Measurements from ENCODE around the gene REV3L.
"Not testable (repeated sequence)": the region's sequence is repeated elsewhere in the genome, so short reads cannot be mapped to it uniquely, and the experiment has no call there.

Gene REV3L

GRCh38 chr6:111490067-111490466 is 7.0 kb upstream of the REV3L start:
- DNase-seq (ENCODE audit: low read depth): no peak

GRCh38 chr6:111487661-111488060 is 4.6 kb upstream of the REV3L start:
- no peak for DNase-seq (ENCODE audit: low read depth)

- DNase-seq (ENCODE audit: low read depth): no peak
These were observed 3.9 kb upstream of the REV3L start for GRCh38 chr6:111486921-111487320.

GRCh38 chr6:111486475-111486874 is 3.5 kb upstream of the REV3L start:
- DNase-seq (ENCODE audit: low read depth): no peak

GRCh38 chr6:111485342-111485741 is 2.3 kb upstream of the REV3L start:
- no peak for DNase-seq (ENCODE audit: low read depth)

- DNase-seq (ENCODE audit: low read depth): no peak
These were observed 1.6 kb upstream of the REV3L start for GRCh38 chr6:111484633-111484930.

- DNase-seq (ENCODE audit: low read depth): peak; percentile 44
These were observed 966 bp upstream of the REV3L start for GRCh38 chr6:111483736-111484632.

- no peak for DNase-seq (ENCODE audit: low read depth)
These were observed 645 bp downstream of the REV3L start for GRCh38 chr6:111482188-111482958.

- DNase-seq (ENCODE audit: low read depth): no peak
These were observed 1.2 kb downstream of the REV3L start for GRCh38 chr6:111481836-111482187.

GRCh38 chr6:111480988-111481822 is 1.8 kb downstream of the REV3L start:
- DNase-seq (ENCODE audit: low read depth): no peak

- no peak for DNase-seq (ENCODE audit: low read depth)
These were observed 4.3 kb downstream of the REV3L start for GRCh38 chr6:111478749-111479148.

GRCh38 chr6:111478064-111478476 is 4.9 kb downstream of the REV3L start:
- no peak for DNase-seq (ENCODE audit: low read depth)

GRCh38 chr6:111477481-111477938 is 5.5 kb downstream of the REV3L start:
- no peak for DNase-seq (ENCODE audit: low read depth)

- DNase-seq (ENCODE audit: low read depth): not testable (repeated sequence)
These were observed 7.0 kb downstream of the REV3L start for GRCh38 chr6:111476061-111476460.

- no peak for DNase-seq (ENCODE audit: low read depth)
These were observed 8.2 kb downstream of the REV3L start for GRCh38 chr6:111474771-111475170.

GRCh38 chr6:111474106-111474505 is 8.9 kb downstream of the REV3L start:
- DNase-seq (ENCODE audit: low read depth): no peak

- no peak for DNase-seq (ENCODE audit: low read depth)
These were observed 10.0 kb downstream of the REV3L start for GRCh38 chr6:111472933-111473435.

GRCh38 chr6:111471958-111472357 is 11.1 kb downstream of the REV3L start:
- DNase-seq (ENCODE audit: low read depth): no peak

GRCh38 chr6:111471533-111471932 is 11.5 kb downstream of the REV3L start:
- DNase-seq (ENCODE audit: low read depth): no peak

GRCh38 chr6:111470991-111471390 is 12.0 kb downstream of the REV3L start:
- DNase-seq (ENCODE audit: low read depth): no peak

- no peak for DNase-seq (ENCODE audit: low read depth)
These were observed 13.5 kb downstream of the REV3L start for GRCh38 chr6:111469543-111469942.

GRCh38 chr6:111468329-111469012 is 14.5 kb downstream of the REV3L start:
- DNase-seq (ENCODE audit: low read depth): no peak

Measured in stimulated activated CD8-positive, alpha-beta memory T cell treated with anti-CD3 and anti-CD28 coated beads, Interleukin-15, amount 100 ng/mL, for 1 hour (primary cell).